ENCODE data around the gene MINDY4.

- TF ChIP-seq, protein P1, sequence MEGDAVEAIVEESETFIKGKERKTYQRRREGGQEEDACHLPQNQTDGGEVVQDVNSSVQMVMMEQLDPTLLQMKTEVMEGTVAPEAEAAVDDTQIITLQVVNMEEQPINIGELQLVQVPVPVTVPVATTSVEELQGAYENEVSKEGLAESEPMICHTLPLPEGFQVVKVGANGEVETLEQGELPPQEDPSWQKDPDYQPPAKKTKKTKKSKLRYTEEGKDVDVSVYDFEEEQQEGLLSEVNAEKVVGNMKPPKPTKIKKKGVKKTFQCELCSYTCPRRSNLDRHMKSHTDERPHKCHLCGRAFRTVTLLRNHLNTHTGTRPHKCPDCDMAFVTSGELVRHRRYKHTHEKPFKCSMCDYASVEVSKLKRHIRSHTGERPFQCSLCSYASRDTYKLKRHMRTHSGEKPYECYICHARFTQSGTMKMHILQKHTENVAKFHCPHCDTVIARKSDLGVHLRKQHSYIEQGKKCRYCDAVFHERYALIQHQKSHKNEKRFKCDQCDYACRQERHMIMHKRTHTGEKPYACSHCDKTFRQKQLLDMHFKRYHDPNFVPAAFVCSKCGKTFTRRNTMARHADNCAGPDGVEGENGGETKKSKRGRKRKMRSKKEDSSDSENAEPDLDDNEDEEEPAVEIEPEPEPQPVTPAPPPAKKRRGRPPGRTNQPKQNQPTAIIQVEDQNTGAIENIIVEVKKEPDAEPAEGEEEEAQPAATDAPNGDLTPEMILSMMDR (IDR thresholded peaks at IDR 0.05), result no peak
- TF ChIP-seq POLR2A (IDR thresholded peaks at IDR 0.05; ENCODE audit: low read depth), result no peak
These were observed 113.7 kb downstream of the MINDY4 start for GRCh38 chr7:30884881-30885280.
